ENCODE measurements around the gene PRPF19.

Gene PRPF19

GRCh38 chr11:60937811-60938210, 31.4 kb upstream of the PRPF19 start:
- no peak for DNase-seq (ENCODE audit: low read depth)

- DNase-seq (ENCODE audit: low read depth), result no peak
These were observed 30.8 kb upstream of the PRPF19 start for GRCh38 chr11:60937144-60937527.

GRCh38 chr11:60936467-60937143, 30.2 kb upstream of the PRPF19 start:
- no peak for DNase-seq (ENCODE audit: low read depth)

GRCh38 chr11:60935676-60936442, 29.5 kb upstream of the PRPF19 start:
- no peak for DNase-seq (ENCODE audit: low read depth)

- no peak for DNase-seq (ENCODE audit: low read depth)
These were observed 28.6 kb upstream of the PRPF19 start for GRCh38 chr11:60934790-60935605.

GRCh38 chr11:60934124-60934789, 27.9 kb upstream of the PRPF19 start:
- DNase-seq (ENCODE audit: low read depth), result no peak

- no peak for DNase-seq (ENCODE audit: low read depth)
These were observed 27.2 kb upstream of the PRPF19 start for GRCh38 chr11:60933416-60934123.

- DNase-seq (ENCODE audit: low read depth), result no peak
These were observed 26.4 kb upstream of the PRPF19 start for GRCh38 chr11:60932605-60933356.

GRCh38 chr11:60931917-60932316, 25.5 kb upstream of the PRPF19 start:
- no peak for DNase-seq (ENCODE audit: low read depth)

GRCh38 chr11:60930394-60930793, 24.0 kb upstream of the PRPF19 start:
- no peak for DNase-seq (ENCODE audit: low read depth)

GRCh38 chr11:60929764-60930163, 23.4 kb upstream of the PRPF19 start:
- DNase-seq (ENCODE audit: low read depth), result no peak

- DNase-seq (ENCODE audit: low read depth), result no peak
These were observed 22.2 kb upstream of the PRPF19 start for GRCh38 chr11:60928563-60929001.

GRCh38 chr11:60927600-60927999, 21.2 kb upstream of the PRPF19 start:
- no peak for DNase-seq (ENCODE audit: low read depth)

- DNase-seq (ENCODE audit: low read depth), result no peak
These were observed 20.7 kb upstream of the PRPF19 start for GRCh38 chr11:60927061-60927592.

GRCh38 chr11:60926500-60926899, 20.1 kb upstream of the PRPF19 start:
- no peak for DNase-seq (ENCODE audit: low read depth)

GRCh38 chr11:60925868-60926267, 19.5 kb upstream of the PRPF19 start:
- DNase-seq (ENCODE audit: low read depth), result no peak

- no peak for DNase-seq (ENCODE audit: low read depth)
These were observed 18.8 kb upstream of the PRPF19 start for GRCh38 chr11:60924906-60925853.

GRCh38 chr11:60924110-60924905, 17.9 kb upstream of the PRPF19 start, which contains the start of gene TMEM132A:
TMEM132A (plus strand) TSS chr11:60924460; CDS start chr11:60924634, 174 bp downstream.
- no peak for DNase-seq (ENCODE audit: low read depth)

GRCh38 chr11:60923800-60924109, 17.4 kb upstream of the PRPF19 start:
- no peak for DNase-seq (ENCODE audit: low read depth)

All from stimulated activated CD4-positive, alpha-beta T cell treated with anti-CD3 and anti-CD28 coated beads, Interleukin-2, amount 100 ng/mL, for 4 hours (primary cell).